Mammary epithelial cell (primary cell): Measurements from ENCODE around the gene ZDHHC6.

Experiments
- CTCF ChIP-seq, 2 donors: IDR thresholded peaks in 1 of 2; conservative IDR thresholded peaks in 1 of 2; 2 replicates each; pipeline ENCODE4 v1.5.1; 2011 to 2012; ENCODE audit warnings: inconsistent platforms in 2 of 2, low read length in 2 of 2, mild to moderate bottlenecking in 2 of 2, control low read depth in 1 of 2, low read depth in 1 of 2; ENCODE audit not compliant: insufficient read depth in 1 of 2; ENCODE audit errors: extremely low read depth in 1 of 2
- EZH2 ChIP-seq: IDR thresholded peaks from 2 replicates; pipeline ENCODE4 v1.6.1; 2012; ENCODE audit warnings: low read length, inconsistent platforms, borderline replicate concordance

GRCh38 chr10:112429654-112430230 lies 17.0 kb downstream of the ZDHHC6 start:
- TF ChIP-seq CTCF (conservative IDR thresholded peaks at IDR 0.05 in 1 of 2, IDR thresholded peaks at IDR 0.05 in 1 of 2; ENCODE audit: extremely low read depth in 1 of 2, insufficient read depth in 1 of 2, low read depth in 1 of 2, low read length in 2 of 2) = no peak
- TF ChIP-seq EZH2 = no peak
